ENCODE data around the gene SH3RF1. TPM values are rescaled to one million over a fixed set of nuclear protein-coding genes. Genes with fewer than 3 reads are reported as not detected.

SH3RF1 gene
- total and polyA plus RNA-seq, 7 donors = 8.2 to 20.8 (median 12.5) TPM

- peaks cover 0 to 36% (median 15%) of the 10 kb centered on the region in 4 donors for H3K4me1 ChIP-seq
- TF ChIP-seq EP300 (IDR thresholded peaks at IDR 0.05) (no peak), POLR2AphosphoS5 (IDR thresholded peaks at IDR 0.05) (peak in 1 of 4 donors; percentile 28)
- H3K9me3 ChIP-seq = no peaks in the 10 kb centered on the region
- no peaks in the 10 kb centered on the region for H3K36me3 ChIP-seq
- WGBS, 2 donors = 75 to 92% methylated on average over 22 of the region's 22 CpGs
- H3K27me3 ChIP-seq = no peaks in the 10 kb centered on the region
- H3K27ac ChIP-seq = peak overlapping the region; percentile 32 to 69 (median 38)
- H3K4me3 ChIP-seq = no peak overlapping the region
- DNase-seq = no peak
- intact Hi-C loops (cut with DNase I) = no loop called here
These were observed 211.2 kb downstream of the SH3RF1 start for GRCh38 chr4:169059306-169060211.

DNA sequence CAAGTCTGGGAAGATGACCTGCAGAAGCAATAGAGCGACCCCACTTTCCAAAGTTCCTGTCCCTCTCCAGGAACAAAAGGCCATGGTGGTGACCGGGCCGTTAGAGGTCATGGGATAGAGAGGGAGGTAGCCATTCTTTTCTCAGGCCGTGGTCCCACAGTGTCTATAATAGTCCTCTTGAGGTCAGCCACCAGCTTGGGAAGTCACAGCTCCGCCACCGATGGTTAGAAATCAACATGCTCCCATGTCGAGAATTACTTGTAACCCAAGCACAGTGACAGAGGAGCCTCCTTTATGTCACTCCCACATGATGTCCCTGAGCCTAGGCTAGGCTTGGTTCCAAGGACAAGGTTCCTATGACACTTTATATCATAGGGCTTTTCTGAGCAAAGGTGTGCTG is 212.4 kb downstream of the SH3RF1 start:
- no peaks in the 10 kb centered on the region for H3K27me3 ChIP-seq
- 92 to 94% methylated on average over 7 of the region's 7 CpGs for WGBS, 2 donors
- no peak for TF ChIP-seq EP300 (IDR thresholded peaks at IDR 0.05)
- no peak for TF ChIP-seq POLR2AphosphoS5 (IDR thresholded peaks at IDR 0.05)
- no peak for TF ChIP-seq CTCF (IDR thresholded peaks at IDR 0.05)
- intact Hi-C loops (cut with DNase I) = no loop called here
- H3K36me3 ChIP-seq = no peaks in the 10 kb centered on the region
- DNase-seq = no peak
- H3K9me3 ChIP-seq = no peaks in the 10 kb centered on the region
- H3K4me1 ChIP-seq = peaks cover 0 to 29% (median 15%) of the 10 kb centered on the region in 4 donors
- H3K4me3 ChIP-seq = no peak overlapping the region
- H3K27ac ChIP-seq = no peak overlapping the region

DNA sequence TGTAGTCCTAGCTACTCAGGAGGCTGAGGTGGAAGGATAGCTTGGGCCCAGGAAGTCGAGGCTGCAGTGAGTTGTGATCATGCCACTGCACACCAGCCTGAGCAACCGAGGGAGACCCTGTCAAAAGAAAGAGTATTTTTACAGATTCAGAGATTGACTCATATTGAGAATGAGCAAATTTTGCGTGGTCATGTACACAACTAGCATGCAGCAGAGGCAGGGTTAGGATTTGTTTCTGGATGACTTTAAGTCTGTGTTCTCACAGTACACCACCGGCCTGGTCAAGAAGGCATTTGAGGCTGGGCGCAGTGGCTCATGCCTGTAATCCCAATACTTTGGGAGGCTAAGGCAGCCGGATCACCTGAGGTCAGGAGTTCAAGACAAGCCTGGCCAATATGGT is 215.9 kb downstream of the SH3RF1 start:
- intact Hi-C loops (cut with DNase I) = no loop called here
- DNase-seq = no peak
- Histone ChIP-seq H3K9me3 (no peaks in the 10 kb centered on the region), H3K27me3 (no peaks in the 10 kb centered on the region), H3K27ac (no peak overlapping the region), H3K36me3 (no peaks in the 10 kb centered on the region), H3K4me1 (peaks cover 0 to 4% (median 0%) of the 10 kb centered on the region in 4 donors), H3K4me3 (no peak overlapping the region)
- TF ChIP-seq POLR2A (IDR thresholded peaks at IDR 0.05) = no peak
- TF ChIP-seq POLR2AphosphoS5 (IDR thresholded peaks at IDR 0.05) = no peak
- TF ChIP-seq EP300 (IDR thresholded peaks at IDR 0.05) = no peak
- TF ChIP-seq CTCF (IDR thresholded peaks at IDR 0.05) = no peak
- 91 to 94% methylated on average over 6 of the region's 6 CpGs for WGBS, 2 donors

DNA sequence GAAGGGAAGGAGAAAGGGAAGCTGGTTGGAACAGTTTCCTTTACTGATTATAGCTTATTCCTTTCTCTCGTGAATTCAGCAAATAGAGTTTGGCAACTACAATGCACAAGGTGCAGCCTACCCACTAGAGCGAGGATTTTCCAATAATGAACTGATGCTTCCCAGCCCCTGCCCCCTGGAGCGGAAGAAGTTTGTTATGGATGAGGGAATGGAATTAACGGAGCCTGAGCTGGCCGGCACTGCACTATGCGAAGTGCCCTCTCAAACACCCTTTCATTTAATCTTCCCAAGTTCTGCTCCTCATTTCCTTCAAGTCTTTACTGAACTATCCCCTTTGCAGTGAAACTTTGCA is 218.2 kb downstream of the SH3RF1 start:
- Histone ChIP-seq H3K27ac (no peak overlapping the region), H3K4me1 (no peaks in the 10 kb centered on the region), H3K4me3 (no peak overlapping the region), H3K9me3 (no peaks in the 10 kb centered on the region), H3K27me3 (no peaks in the 10 kb centered on the region), H3K36me3 (no peaks in the 10 kb centered on the region)
- intact Hi-C loops (cut with DNase I) = no loop called here
- TF ChIP-seq EP300 (IDR thresholded peaks at IDR 0.05) (no peak), POLR2A (IDR thresholded peaks at IDR 0.05) (no peak), POLR2AphosphoS5 (IDR thresholded peaks at IDR 0.05) (no peak), CTCF (IDR thresholded peaks at IDR 0.05) (no peak)
- WGBS, 2 donors = 88 to 95% methylated on average over 6 of the region's 6 CpGs
- DNase-seq = no peak

- H3K27ac ChIP-seq = no peak overlapping the region
- TF ChIP-seq POLR2A (IDR thresholded peaks at IDR 0.05) (no peak), POLR2AphosphoS5 (IDR thresholded peaks at IDR 0.05) (no peak)
These were observed 218.8 kb downstream of the SH3RF1 start for GRCh38 chr4:169051761-169052593.

More at GRCh38 chr4:169051761-169052593, 218.8 kb downstream of the SH3RF1 start:
- no peaks in the 10 kb centered on the region for H3K27me3 ChIP-seq
- H3K4me1 ChIP-seq = no peaks in the 10 kb centered on the region
- no peak for DNase-seq
- H3K36me3 ChIP-seq = no peaks in the 10 kb centered on the region
- 88 to 90% methylated on average over 10 of the region's 10 CpGs for WGBS, 2 donors
- intact Hi-C loops (cut with DNase I) = no loop called here
- no peak overlapping the region for H3K4me3 ChIP-seq
- no peaks in the 10 kb centered on the region for H3K9me3 ChIP-seq

All from sigmoid colon (tissue), 7 donors.